ENCODE results near the gene SIGLEC10. TPM values are rescaled to one million over a fixed set of nuclear protein-coding genes. Genes with fewer than 3 reads are reported as not detected.
"Not testable (repeated sequence)": the region's sequence is repeated elsewhere in the genome, so short reads cannot be mapped to it uniquely, and the experiment has no call there.

SIGLEC10 gene
- total RNA-seq, 1 experiment from 2014 or later = not detected

GRCh38 chr19:51448411-51449016 is 31.1 kb upstream of the SIGLEC10 start:
- H3K4me2 ChIP-seq = no peak overlapping the region
- no TSS peak for BruUV-seq (replicated peaks)
- no peaks in the 10 kb centered on the region for H3K4me1 ChIP-seq (replicated peaks; ENCODE audit: insufficient read depth)
- no peaks in the 10 kb centered on the region for H3K79me2 ChIP-seq (ENCODE audit: low read depth)
- no peak for DNase-seq
- ChIA-PET CTCF (no interaction called here), POLR2A (ENCODE audit: unreplicated experiment) (no interaction called here)
- H3F3A ChIP-seq (ENCODE audit: insufficient read depth, low read depth) = no peaks in the 10 kb centered on the region
- no peaks in the 10 kb centered on the region for H3K36me3 ChIP-seq (ENCODE audit: low read depth)
- H3K27me3 ChIP-seq (ENCODE audit: insufficient read depth, low read depth) = peaks cover 85% of the 10 kb centered on the region
- intact Hi-C loops (cut with micrococcal nuclease; ENCODE audit: unreplicated experiment) = no loop called here
- no peak overlapping the region for H3K4me3 ChIP-seq
- H4K20me1 ChIP-seq (ENCODE audit: insufficient read depth) = 0 out of 2 replicates have a peak, but pooled peaks cover under 1% of the 10 kb centered on the region
- TF ChIP-seq EZH2 (IDR thresholded peaks at IDR 0.05; ENCODE audit: low read depth) (no peak; the same call in 1 of the 2 replicates), CTCF (conservative IDR thresholded peaks at IDR 0.05) (no peak)
- H2AFZ ChIP-seq = no peak overlapping the region
- H3K9me2 ChIP-seq (ENCODE audit: insufficient read depth) = no peaks in the 10 kb centered on the region
- H3K27ac ChIP-seq = no peak overlapping the region
- H3K9me3 ChIP-seq (ENCODE audit: insufficient read depth, low read depth) = no peaks in the 10 kb centered on the region

- Histone ChIP-seq H3K79me2 (ENCODE audit: low read depth) (no peaks in the 10 kb centered on the region), H3F3A (ENCODE audit: insufficient read depth, low read depth) (no peaks in the 10 kb centered on the region), H3K36me3 (ENCODE audit: low read depth) (no peaks in the 10 kb centered on the region), H3K4me3 (no peak overlapping the region), H3K27me3 (ENCODE audit: insufficient read depth, low read depth) (peaks cover 85% of the 10 kb centered on the region), H2AFZ (no peak overlapping the region), H3K4me2 (no peak overlapping the region), H4K20me1 (ENCODE audit: insufficient read depth) (no peaks in the 10 kb centered on the region), H3K4me1 (replicated peaks; ENCODE audit: insufficient read depth) (no peaks in the 10 kb centered on the region), H3K9me3 (ENCODE audit: insufficient read depth, low read depth) (no peaks in the 10 kb centered on the region), H3K9me2 (ENCODE audit: insufficient read depth) (no peaks in the 10 kb centered on the region), H3K27ac (no peak overlapping the region)
- TF ChIP-seq EZH2 (IDR thresholded peaks at IDR 0.05; ENCODE audit: low read depth) = no peak
- no peak for TF ChIP-seq CTCF (conservative IDR thresholded peaks at IDR 0.05)
- no peak for DNase-seq
- ChIA-PET CTCF (no interaction called here), POLR2A (ENCODE audit: unreplicated experiment) (no interaction called here)
- no TSS peak for BruUV-seq (replicated peaks)
- intact Hi-C loops (cut with micrococcal nuclease; ENCODE audit: unreplicated experiment) = no loop called here
Measured at GRCh38 chr19:51448011-51448410, 30.6 kb upstream of the SIGLEC10 start.

- H3K4me3 ChIP-seq; CTCF ChIA-PET; intact Hi-C loops (cut with micrococcal nuclease; ENCODE audit: unreplicated experiment); BruUV-seq (replicated peaks); H3K27ac ChIP-seq; H3K36me3 ChIP-seq (ENCODE audit: low read depth); H3K9me2 ChIP-seq (ENCODE audit: insufficient read depth); H2AFZ ChIP-seq; H3K9me3 ChIP-seq (ENCODE audit: insufficient read depth, low read depth); POLR2A ChIA-PET (ENCODE audit: unreplicated experiment); H3F3A ChIP-seq (ENCODE audit: insufficient read depth, low read depth); H3K4me1 ChIP-seq (replicated peaks; ENCODE audit: insufficient read depth); H3K79me2 ChIP-seq (ENCODE audit: low read depth); H3K4me2 ChIP-seq; DNase-seq; H4K20me1 ChIP-seq (ENCODE audit: insufficient read depth): not testable (repeated sequence)
- H3K27me3 ChIP-seq (ENCODE audit: insufficient read depth, low read depth) = peaks cover 85% of the 10 kb centered on the region
Measured at GRCh38 chr19:51447510-51447909, 30.1 kb upstream of the SIGLEC10 start.
